GM12872 (cell line): ENCODE data around the gene H1-8.

Experiments used
- TF ChIP-seq, protein P1 (sequence below): IDR thresholded peaks from 3 replicates; pipeline ENCODE4 v1.5.1; 2011; ENCODE audit warnings: low read depth, mild to moderate bottlenecking, low read length, moderate library complexity; ENCODE audit not compliant: insufficient read depth

The H1-8 gene

DNA sequence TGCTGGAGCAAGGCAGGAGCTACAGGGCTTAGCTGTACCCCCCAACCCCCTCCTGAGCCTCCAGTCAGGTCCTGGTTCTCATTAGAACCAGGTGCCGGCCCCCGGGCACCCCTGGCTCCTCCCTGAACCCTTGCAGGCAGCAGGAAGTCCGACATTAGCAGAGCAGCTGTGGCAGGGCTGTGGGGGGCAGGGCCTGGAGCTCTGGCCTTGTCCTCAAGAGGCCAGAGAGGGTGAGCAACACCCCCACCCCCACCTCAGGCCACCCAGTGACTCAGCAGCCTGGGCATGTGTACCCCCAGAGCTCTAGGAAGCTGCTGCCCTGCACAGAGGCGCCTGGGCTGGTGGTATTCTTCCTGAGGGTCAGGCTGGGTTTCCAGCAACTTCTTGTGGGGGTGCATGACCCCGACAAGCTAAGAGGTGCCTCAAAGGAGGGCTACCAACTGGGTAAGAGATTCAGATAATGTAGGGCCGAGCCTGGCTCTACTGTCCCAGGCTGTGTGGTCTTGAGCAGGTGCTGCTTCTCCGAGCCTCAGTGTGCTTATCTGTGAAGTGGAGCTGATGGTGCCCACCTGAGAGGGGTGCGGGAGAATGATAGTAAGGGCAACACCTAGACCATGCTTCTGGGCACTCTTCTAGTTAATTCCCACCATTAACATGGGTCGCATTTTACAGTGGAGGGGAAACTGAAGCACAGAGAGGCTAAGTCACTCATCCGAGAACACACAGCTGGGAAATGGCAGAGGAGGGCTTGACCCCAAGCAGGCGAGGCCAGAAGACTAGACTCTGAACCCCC is 16.0 kb downstream of the H1-8 start:
- TF ChIP-seq, protein P1, sequence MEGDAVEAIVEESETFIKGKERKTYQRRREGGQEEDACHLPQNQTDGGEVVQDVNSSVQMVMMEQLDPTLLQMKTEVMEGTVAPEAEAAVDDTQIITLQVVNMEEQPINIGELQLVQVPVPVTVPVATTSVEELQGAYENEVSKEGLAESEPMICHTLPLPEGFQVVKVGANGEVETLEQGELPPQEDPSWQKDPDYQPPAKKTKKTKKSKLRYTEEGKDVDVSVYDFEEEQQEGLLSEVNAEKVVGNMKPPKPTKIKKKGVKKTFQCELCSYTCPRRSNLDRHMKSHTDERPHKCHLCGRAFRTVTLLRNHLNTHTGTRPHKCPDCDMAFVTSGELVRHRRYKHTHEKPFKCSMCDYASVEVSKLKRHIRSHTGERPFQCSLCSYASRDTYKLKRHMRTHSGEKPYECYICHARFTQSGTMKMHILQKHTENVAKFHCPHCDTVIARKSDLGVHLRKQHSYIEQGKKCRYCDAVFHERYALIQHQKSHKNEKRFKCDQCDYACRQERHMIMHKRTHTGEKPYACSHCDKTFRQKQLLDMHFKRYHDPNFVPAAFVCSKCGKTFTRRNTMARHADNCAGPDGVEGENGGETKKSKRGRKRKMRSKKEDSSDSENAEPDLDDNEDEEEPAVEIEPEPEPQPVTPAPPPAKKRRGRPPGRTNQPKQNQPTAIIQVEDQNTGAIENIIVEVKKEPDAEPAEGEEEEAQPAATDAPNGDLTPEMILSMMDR: no peak

DNA sequence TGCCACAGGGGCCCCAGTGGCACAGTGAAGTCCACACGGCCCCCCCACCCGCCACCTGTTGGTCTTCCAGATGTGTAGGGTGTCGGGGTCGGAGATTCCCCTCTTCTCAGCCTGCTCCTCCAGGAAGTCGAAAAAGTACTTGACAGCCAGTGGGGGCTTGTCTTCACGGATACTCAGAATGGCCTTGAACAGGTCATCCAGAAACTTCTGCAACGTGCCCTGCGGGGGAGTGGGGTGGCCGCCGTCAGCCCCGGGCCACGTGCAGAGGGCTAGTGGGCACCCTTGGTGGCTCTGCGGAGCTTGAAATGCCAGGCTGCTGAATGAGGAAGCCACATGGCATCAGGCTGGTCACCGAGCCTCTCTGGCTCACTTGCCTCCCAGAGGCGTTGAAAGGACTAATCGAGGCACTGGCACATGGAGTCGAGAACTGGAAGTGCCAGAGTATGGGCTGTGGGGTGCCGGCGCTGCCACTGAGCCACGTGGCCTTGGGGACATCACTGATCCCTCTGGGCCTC is 16.6 kb downstream of the H1-8 start:
- TF ChIP-seq, protein P1: no peak

DNA sequence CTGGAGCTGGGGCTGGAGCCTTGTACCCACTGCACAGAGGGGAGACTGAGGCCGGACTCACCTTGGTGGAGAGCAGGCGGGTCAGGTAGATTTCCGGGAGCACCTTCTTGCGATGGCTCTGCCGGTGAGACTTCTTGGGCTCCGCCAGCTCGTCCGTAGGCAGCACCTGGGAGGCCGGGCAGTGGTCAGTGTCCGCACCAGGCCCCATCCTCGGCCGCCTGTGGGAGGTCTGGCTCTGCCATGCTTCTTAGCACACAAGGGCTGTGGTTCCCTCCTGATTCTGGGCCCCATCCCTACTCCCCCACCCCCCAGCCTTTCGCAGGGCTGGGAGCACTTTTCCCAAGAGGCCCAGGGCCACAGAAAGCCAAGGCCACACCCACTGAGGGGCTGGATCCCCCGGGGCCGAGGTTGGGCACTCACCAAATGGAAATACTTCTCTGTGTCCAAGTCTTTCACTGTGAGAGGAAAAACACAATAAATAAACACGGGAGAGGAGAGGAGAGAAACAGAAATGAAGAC is 17.4 kb downstream of the H1-8 start:
- TF ChIP-seq, protein P1: no peak

- TF ChIP-seq, protein P1: no peak
These were observed 18.1 kb downstream of the H1-8 start for GRCh38 chr3:129560911-129561594.

- TF ChIP-seq, protein P1: no peak
These were observed 18.8 kb downstream of the H1-8 start for GRCh38 chr3:129561619-129562248.

DNA sequence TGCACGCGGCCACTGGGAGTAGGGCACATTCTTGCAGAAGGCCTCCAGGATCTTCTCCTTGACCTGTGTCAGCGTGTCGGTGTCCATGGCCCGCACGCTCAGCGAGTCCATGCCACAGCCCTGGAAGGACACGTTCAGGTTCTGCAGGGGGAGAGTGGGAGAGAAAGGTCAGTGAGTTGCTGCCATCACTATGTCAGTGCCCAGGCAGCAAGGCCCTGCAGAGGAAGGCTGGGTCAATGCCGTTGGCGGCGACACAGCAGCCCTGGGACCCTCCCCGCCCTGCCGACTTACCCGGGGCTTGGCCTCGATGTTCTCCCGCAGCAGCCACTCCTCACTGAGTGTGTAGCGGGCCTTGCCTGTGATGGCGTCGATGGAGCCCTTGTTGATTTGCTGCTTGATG is 19.8 kb downstream of the H1-8 start:
- TF ChIP-seq, protein P1: no peak

- TF ChIP-seq, protein P1: no peak
These were observed 20.4 kb downstream of the H1-8 start for GRCh38 chr3:129563332-129563731.
